Activated CD4-positive, alpha-beta T cell treated with anti-CD3 and anti-CD28 coated beads, Interleukin-2, amount 10 ng/mL, durations not matched to agents 7 days and 5 days (primary cell): ENCODE results near the gene CCDC15. TPM values are rescaled to one million over a fixed set of nuclear protein-coding genes. Genes with fewer than 3 reads are reported as not detected.

Experiments
- CTCF ChIA-PET: fragments of 350-600 bp; sonication (Branson Sonifier 250); formaldehyde crosslinking; loops from one replicate; lab custom pipeline; 2021; ENCODE audit warnings: antibody characterized with exemption; lab: Charles Lee
- POLR2A ChIA-PET: fragments of 350-600 bp; sonication (Branson Sonifier 250); formaldehyde crosslinking; loops from one replicate; lab custom pipeline; 2021; ENCODE audit warnings: antibody characterized with exemption; lab: Charles Lee
- DNase-seq: peaks from one replicate; pipeline ENCODE4 v3.0.0-alpha.2; 2020
- H3K27ac Mint-ChIP-seq: one replicate; pipeline ENCODE4 v1.8.0; 2021; ENCODE audit warnings: mild to moderate bottlenecking, moderate library complexity, mixed read lengths
- H3K27me3 Mint-ChIP-seq: one replicate; pipeline ENCODE4 v1.8.0; 2021; ENCODE audit warnings: mixed read lengths
- H3K36me3 Mint-ChIP-seq: one replicate; pipeline ENCODE4 v1.8.0; 2021; ENCODE audit warnings: low read depth, mixed read lengths
- H3K4me1 Mint-ChIP-seq: one replicate; pipeline ENCODE4 v1.8.0; 2021; ENCODE audit warnings: mixed read lengths
- H3K4me3 Mint-ChIP-seq: one replicate; pipeline ENCODE4 v1.8.0; 2021; ENCODE audit warnings: mild to moderate bottlenecking, moderate library complexity, mixed read lengths
- H3K9me3 Mint-ChIP-seq: one replicate; pipeline ENCODE4 v1.8.0; 2021; ENCODE audit warnings: mixed read lengths
- total RNA-seq, 2 experiments: library from RNA; stranded (reverse); gene quantifications; one replicate each; pipeline ENCODE4 v1.2.3, GENCODE V29; 2021

The CCDC15 gene
- total RNA-seq, 2 experiments from 2014 or later, result 7.3 to 9.0 TPM

DNA sequence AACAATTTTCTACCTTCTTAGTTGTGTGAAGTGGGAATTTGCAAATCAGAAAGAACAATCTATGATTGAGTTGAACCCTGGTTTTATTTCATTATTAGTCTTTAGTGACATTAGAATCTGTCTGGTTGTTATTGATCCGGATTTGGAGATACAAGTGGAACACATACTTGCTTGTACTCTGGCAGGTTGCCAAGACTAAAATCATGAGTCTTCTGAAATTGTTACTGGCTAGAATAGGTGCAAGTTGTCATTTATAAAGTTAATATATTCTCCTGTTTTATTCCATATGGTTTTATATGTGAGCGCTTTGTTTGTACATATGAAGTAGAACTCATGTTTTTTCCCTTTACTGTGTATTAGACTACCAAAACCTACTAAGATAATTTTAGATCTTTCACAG is 23.0 kb downstream of the CCDC15 start:
- Mint-ChIP-seq H3K27me3 (no peaks in the 10 kb centered on the region), H3K9me3 (peaks cover 28% of the 10 kb centered on the region), H3K36me3 (peaks cover 39% of the 10 kb centered on the region), H3K4me1 (no peaks in the 10 kb centered on the region), H3K27ac (no peak overlapping the region), H3K4me3 (no peak overlapping the region)
- ChIA-PET CTCF (no interaction called here), POLR2A (no interaction called here)
- DNase-seq, result no peak

DNA sequence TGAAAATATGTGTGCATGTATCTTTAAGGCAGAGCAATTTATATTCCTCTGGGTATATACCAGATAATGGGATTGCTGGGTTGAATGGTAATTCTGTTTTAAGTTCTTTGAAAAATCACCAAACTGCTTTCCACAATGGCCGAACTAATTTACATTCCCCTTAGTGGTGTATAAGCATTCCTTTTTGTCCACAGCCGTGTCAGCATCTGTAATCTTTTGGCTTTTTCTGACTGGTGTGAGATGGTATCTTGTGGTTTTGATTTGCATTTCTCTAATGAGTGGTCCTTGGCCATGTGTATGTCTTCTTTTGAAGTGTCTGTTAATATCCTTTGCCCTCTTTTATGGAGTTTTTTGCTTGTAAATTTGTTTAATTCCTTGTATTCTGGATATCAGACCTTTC is 24.3 kb downstream of the CCDC15 start:
- H3K4me1 Mint-ChIP-seq, result no peaks in the 10 kb centered on the region
- H3K36me3 Mint-ChIP-seq, result peaks cover 53% of the 10 kb centered on the region
- ChIA-PET POLR2A (no interaction called here), CTCF (interaction anchor here (1.1 kb wide), 1 partner anchor 77 kb away, joined by 3 read pairs; no protein-coding TSS in a partner anchor)
- H3K27ac Mint-ChIP-seq, result no peak overlapping the region
- no peak for DNase-seq
- H3K27me3 Mint-ChIP-seq, result no peaks in the 10 kb centered on the region
- peaks cover 34% of the 10 kb centered on the region for H3K9me3 Mint-ChIP-seq
- no peak overlapping the region for H3K4me3 Mint-ChIP-seq

DNA sequence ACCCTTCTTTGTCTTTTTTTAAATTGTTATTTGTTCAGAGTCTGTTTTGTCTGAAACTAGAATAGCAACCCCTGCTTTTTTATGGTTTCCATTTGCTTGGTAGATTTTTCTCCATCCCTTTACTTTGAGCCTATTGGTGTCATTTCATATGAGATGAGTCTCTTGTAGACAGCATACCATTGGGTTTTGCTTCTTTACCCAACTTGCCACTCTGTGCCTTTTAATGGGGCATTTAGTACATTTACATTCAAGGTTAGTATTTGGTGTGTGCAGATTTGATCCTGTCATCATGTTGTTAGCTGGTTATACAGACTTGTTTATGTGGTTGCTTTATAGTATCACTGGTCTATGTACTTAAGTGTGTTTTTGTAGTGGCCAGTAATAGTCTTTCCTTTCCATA is 28.0 kb downstream of the CCDC15 start:
- Mint-ChIP-seq H3K27ac (no peak overlapping the region), H3K4me1 (no peaks in the 10 kb centered on the region), H3K9me3 (peaks cover 34% of the 10 kb centered on the region), H3K36me3 (peaks cover 65% of the 10 kb centered on the region), H3K4me3 (no peak overlapping the region), H3K27me3 (no peaks in the 10 kb centered on the region)
- POLR2A ChIA-PET, result no interaction called here
- no peak for DNase-seq
- CTCF ChIA-PET, result interaction anchor here (1.0 kb wide), 1 partner anchor 130 kb away, joined by 3 read pairs; no protein-coding TSS in a partner anchor

DNA sequence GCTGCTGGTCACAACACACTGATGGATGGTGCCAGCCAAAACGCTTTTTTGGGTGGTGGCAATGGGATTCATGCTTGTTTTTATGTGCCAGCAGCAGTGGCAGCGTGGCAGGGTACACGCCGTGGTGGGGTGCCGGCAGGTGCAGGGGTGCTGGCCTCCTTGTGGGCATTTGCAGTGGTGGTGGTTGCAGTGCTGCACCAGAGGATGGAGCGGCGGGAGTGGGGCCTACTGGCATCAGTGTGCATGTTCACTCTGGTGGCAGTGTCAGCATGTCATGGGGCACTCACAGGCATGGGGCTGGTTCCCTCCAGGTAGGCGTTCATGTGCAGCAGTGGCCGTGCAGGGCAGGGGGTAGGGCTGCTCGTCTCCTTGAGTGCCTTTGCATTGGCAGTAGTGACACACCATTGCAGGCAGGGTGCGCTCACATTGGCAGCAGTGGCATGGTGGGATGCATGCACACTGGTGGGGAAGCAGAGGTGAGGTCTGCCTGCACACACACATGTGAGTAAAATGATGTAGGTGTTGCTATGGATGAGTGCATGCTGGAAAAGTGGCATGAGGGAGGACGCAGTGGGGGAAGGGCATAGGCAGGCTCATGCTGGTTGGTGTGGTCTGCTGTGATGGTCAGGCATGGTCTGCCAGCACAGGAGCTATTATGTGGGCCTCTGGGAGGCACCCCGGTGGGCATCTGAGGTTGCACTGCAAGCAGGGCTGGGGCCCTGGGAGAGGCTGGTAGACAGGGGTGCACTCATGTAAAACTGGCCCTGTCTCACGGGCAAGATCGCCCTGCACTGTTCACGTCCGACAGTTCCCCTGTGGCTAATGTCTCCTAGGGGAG is 29.9 kb downstream of the CCDC15 start:
- DNase-seq, result no peak
- H3K27me3 Mint-ChIP-seq, result no peaks in the 10 kb centered on the region
- peaks cover 29% of the 10 kb centered on the region for H3K9me3 Mint-ChIP-seq
- POLR2A ChIA-PET, result no interaction called here
- H3K36me3 Mint-ChIP-seq, result peaks cover 64% of the 10 kb centered on the region
- CTCF ChIA-PET, result no interaction called here
- H3K4me1 Mint-ChIP-seq, result no peaks in the 10 kb centered on the region
- H3K4me3 Mint-ChIP-seq, result no peak overlapping the region
- no peak overlapping the region for H3K27ac Mint-ChIP-seq

DNA sequence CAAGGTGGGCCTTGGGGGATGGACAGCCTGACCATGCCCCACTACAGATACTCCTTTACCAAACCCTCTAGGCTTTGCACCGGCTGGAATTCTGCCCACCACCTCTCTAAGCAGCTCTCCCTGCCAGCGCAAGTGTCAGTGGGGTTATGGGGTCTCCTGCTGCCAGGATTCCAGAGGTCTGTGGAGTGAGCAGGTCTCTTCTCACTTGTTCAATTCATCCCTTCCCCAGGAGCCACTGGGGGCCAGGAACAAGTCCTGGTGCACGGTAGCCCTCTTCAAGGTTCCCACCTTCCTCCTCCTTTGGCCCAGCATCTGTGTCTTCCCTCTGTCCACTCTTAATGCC is 30.5 kb downstream of the CCDC15 start:
- H3K27ac Mint-ChIP-seq, result no peak overlapping the region
- H3K9me3 Mint-ChIP-seq, result peaks cover 23% of the 10 kb centered on the region
- no peak overlapping the region for H3K4me3 Mint-ChIP-seq
- H3K36me3 Mint-ChIP-seq, result peaks cover 66% of the 10 kb centered on the region
- ChIA-PET CTCF (no interaction called here), POLR2A (no interaction called here)
- H3K27me3 Mint-ChIP-seq, result no peaks in the 10 kb centered on the region
- no peak for DNase-seq
- H3K4me1 Mint-ChIP-seq, result no peaks in the 10 kb centered on the region

DNA sequence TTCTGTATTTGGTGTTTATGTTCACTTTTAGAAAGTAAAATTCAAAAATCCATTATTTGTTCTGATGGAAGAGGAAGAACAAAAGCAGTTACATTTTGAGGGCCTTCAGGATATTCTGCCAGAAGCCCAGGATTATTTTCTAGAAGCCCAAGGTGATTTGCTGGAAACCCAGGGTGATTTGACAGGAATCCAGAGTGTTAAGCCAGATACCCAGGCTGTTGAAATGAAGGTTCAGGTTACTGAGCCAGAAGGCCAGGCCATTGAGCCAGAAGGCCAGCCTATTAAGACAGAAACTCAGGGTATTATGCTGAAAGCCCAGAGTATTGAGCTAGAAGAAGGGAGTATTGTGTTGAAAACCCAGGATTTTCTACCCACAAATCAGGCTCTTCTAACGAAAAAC is 33.1 kb downstream of the CCDC15 start:
- no peaks in the 10 kb centered on the region for H3K4me1 Mint-ChIP-seq
- no peaks in the 10 kb centered on the region for H3K27me3 Mint-ChIP-seq
- CTCF ChIA-PET, result interaction anchor here (0.5 kb wide), 1 partner anchor 442 kb away, joined by 3 read pairs; no protein-coding TSS in a partner anchor
- H3K4me3 Mint-ChIP-seq, result no peak overlapping the region
- peaks cover 51% of the 10 kb centered on the region for H3K36me3 Mint-ChIP-seq
- H3K9me3 Mint-ChIP-seq, result peaks cover 5% of the 10 kb centered on the region
- POLR2A ChIA-PET, result no interaction called here
- no peak for DNase-seq
- H3K27ac Mint-ChIP-seq, result no peak overlapping the region

DNA sequence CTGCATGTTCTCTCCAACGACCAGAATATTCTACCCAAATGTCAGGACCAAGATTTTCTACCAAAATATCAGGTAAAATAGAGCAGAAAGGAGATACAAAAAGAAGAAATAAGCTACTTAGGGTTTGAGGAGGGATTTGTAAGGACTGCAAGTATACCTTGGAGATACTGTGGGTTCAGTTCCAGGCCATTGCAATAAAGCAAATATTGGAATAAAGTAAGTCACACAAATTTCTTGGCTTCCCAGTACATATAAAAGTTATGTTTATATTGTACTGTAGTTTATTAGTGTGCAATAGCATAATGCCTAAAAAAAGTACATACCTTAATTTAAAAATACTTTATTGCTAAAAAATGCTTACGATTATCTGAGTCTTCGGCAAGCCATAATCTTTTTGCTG is 34.1 kb downstream of the CCDC15 start:
- DNase-seq, result no peak
- no peak overlapping the region for H3K4me3 Mint-ChIP-seq
- peaks cover 41% of the 10 kb centered on the region for H3K36me3 Mint-ChIP-seq
- no peaks in the 10 kb centered on the region for H3K9me3 Mint-ChIP-seq
- H3K27me3 Mint-ChIP-seq, result no peaks in the 10 kb centered on the region
- POLR2A ChIA-PET, result no interaction called here
- CTCF ChIA-PET, result no interaction called here
- H3K27ac Mint-ChIP-seq, result no peak overlapping the region
- no peaks in the 10 kb centered on the region for H3K4me1 Mint-ChIP-seq

DNA sequence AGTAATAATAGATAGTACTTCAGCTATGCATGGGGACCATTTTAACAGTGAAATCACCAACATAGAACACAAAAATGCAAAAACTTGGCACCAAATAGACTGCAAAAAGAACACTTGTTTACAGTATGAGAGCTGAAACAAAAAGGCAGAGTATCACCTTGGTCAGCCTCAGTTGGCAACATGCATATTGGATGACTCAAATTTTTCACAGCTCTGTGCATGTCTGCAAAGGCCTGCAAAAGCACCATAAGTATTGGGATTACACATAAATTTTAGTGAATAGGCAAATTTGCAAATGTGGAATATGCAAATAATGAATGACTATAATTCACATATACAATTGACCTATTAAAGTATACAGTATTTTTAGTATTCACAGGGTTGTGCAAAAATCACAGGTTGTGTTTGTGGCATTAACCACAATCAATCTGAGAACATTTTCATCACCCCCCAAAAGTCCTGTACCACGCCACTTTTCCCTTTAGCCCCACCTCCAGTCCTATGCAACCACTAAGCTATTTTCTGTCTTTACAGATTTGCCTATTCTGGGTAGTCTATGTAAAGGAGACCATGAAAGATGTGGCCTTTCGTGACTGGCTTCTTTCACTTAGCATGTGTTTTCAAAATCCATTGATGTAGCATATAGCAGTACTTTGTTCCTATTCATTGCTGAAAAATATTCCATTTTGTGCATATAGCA is 47.2 kb downstream of the CCDC15 start:
- H3K27ac Mint-ChIP-seq, result no peak overlapping the region
- H3K36me3 Mint-ChIP-seq, result peaks cover 32% of the 10 kb centered on the region
- CTCF ChIA-PET, result no interaction called here
- POLR2A ChIA-PET, result no interaction called here
- no peaks in the 10 kb centered on the region for H3K4me1 Mint-ChIP-seq
- peaks cover 8% of the 10 kb centered on the region for H3K9me3 Mint-ChIP-seq
- H3K27me3 Mint-ChIP-seq, result no peaks in the 10 kb centered on the region
- no peak for DNase-seq
- H3K4me3 Mint-ChIP-seq, result no peak overlapping the region

DNA sequence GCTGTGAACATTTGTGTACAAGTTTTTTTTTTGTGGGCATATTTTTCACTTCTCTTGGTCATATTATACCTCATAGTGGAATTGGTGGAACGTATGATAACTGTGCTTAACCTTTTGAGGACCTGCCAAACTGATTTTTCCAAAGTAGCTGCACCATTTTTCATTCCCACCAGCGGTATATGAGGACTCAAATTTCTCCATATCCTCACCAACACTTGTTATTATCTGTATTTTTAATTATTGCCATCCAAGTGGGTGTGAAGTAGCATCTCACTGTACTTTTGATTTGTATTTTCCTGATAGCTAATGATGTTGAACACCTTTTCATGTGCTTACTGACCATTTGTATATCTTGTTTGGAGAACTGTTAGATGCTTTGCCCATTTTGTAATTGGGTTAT is 47.8 kb downstream of the CCDC15 start:
- no peak overlapping the region for H3K27ac Mint-ChIP-seq
- no peaks in the 10 kb centered on the region for H3K27me3 Mint-ChIP-seq
- H3K4me1 Mint-ChIP-seq, result no peaks in the 10 kb centered on the region
- no peak overlapping the region for H3K4me3 Mint-ChIP-seq
- H3K9me3 Mint-ChIP-seq, result peaks cover 8% of the 10 kb centered on the region
- ChIA-PET POLR2A (no interaction called here), CTCF (no interaction called here)
- peaks cover 37% of the 10 kb centered on the region for H3K36me3 Mint-ChIP-seq
- DNase-seq, result no peak

DNA sequence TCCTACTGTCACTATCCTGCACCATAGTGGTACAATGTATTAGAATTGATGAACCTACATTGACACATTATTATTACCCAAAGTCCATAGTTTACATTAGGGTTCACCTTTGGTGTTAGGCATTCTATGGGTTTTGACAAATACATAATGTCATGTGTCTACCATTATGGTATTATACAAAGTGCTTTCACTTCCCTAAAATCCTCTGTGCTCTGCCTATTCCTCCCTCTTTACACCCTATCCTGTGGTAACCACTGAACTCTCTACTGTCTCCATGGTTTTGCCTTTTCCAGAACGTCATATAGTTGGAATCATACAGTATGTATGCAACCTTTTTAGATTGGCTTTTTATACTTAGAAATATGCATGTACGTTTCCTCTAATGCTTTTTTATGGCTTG is 51.5 kb downstream of the CCDC15 start:
- Mint-ChIP-seq H3K27me3 (no peaks in the 10 kb centered on the region), H3K36me3 (peaks cover 48% of the 10 kb centered on the region), H3K27ac (no peak overlapping the region), H3K4me3 (no peak overlapping the region), H3K9me3 (peaks cover 8% of the 10 kb centered on the region), H3K4me1 (peaks cover 2% of the 10 kb centered on the region)
- no peak for DNase-seq
- ChIA-PET POLR2A (no interaction called here), CTCF (interaction anchor here (0.8 kb wide), 1 partner anchor 11 kb away, joined by 3 read pairs; no protein-coding TSS in a partner anchor)

DNA sequence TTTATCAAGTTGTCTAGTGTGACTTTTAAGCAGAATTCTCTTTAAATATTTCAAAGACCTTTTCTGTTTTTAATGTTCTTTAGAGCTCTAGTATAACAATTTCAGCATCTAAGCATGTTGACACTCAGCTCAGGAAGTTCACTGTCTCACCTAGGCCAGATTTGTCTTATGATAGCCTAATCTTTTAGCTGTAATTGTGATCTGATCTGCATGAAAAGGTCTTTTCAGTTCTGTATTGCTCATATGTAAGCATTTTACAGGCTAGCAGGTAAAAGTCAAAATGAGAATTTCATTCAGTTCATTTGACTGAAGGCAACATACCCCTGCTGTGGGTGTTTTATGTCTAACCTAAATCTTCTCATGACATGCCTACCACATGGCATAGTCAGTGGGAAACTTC is 62.4 kb downstream of the CCDC15 start:
- ChIA-PET POLR2A (no interaction called here), CTCF (interaction anchor here (0.6 to 1.2 kb wide), 2 partner anchors 11 to 25 kb away, joined by 3 read pairs; no protein-coding TSS in a partner anchor)
- Mint-ChIP-seq H3K9me3 (no peaks in the 10 kb centered on the region), H3K4me3 (no peak overlapping the region), H3K27me3 (no peaks in the 10 kb centered on the region), H3K27ac (no peak overlapping the region), H3K4me1 (no peaks in the 10 kb centered on the region), H3K36me3 (peaks cover 3% of the 10 kb centered on the region)
- no peak for DNase-seq

DNA sequence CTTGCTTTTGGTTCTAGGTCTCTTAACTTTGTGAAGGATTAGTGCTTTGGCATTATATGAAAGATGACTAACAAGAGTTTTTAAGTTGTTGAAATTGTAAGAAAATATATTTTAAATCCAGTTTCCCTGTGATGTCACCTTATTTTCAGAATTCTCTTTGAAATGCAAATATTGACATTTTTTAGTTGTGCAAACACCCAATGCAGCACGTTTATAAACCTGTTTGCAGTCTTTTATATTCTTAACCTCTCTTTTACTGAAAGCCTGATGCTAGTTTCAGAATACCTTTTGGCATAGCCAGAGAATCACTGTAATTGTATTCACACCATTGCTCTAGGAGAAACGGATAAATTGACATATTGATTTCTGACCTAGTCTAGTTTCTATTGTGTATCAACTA is 66.3 kb downstream of the CCDC15 start:
- H3K27ac Mint-ChIP-seq, result no peak overlapping the region
- no peaks in the 10 kb centered on the region for H3K36me3 Mint-ChIP-seq
- POLR2A ChIA-PET, result no interaction called here
- H3K4me3 Mint-ChIP-seq, result no peak overlapping the region
- DNase-seq, result no peak
- H3K9me3 Mint-ChIP-seq, result no peaks in the 10 kb centered on the region
- no peaks in the 10 kb centered on the region for H3K27me3 Mint-ChIP-seq
- CTCF ChIA-PET, result no interaction called here
- H3K4me1 Mint-ChIP-seq, result no peaks in the 10 kb centered on the region

DNA sequence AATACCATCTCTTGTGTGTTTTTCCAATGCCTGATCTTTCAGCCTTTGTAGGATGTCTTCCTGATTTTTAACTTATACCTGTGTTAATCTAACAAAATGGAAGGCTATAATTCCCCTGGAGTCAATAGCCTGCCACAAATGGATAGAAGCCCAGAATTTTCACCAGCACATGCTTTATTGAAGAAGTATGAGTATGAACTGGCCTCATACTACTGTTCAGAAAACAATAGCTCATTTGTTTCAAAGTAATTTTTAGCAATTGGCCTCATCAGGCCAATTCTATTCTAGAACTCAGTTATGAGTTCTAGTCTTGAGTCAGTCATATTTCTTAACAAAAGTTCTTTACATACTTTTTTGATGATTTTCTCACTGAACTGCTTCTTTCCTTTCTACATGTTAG is 68.5 kb downstream of the CCDC15 start:
- H3K36me3 Mint-ChIP-seq, result no peaks in the 10 kb centered on the region
- no peak overlapping the region for H3K27ac Mint-ChIP-seq
- no peaks in the 10 kb centered on the region for H3K9me3 Mint-ChIP-seq
- no peak overlapping the region for H3K4me3 Mint-ChIP-seq
- no peak for DNase-seq
- POLR2A ChIA-PET, result no interaction called here
- CTCF ChIA-PET, result no interaction called here
- no peaks in the 10 kb centered on the region for H3K27me3 Mint-ChIP-seq
- H3K4me1 Mint-ChIP-seq, result no peaks in the 10 kb centered on the region
